Measurements from ENCODE around the gene RAB3B. TPM values are rescaled to one million over a fixed set of nuclear protein-coding genes. Genes with fewer than 3 reads are reported as not detected.

Gene RAB3B
- total RNA-seq, 1 donor from 2014 or later: 0.02 TPM

GRCh38 chr1:51910221-51911000, 80.1 kb downstream of the RAB3B start:
- POLR2A ChIA-PET: no interaction called here
- Mint-ChIP-seq H3K9me3 (peaks cover 3% of the 10 kb centered on the region), H3K4me1 (peaks cover 11% of the 10 kb centered on the region), H3K4me3 (no peak overlapping the region), H3K27me3 (peaks cover 32% of the 10 kb centered on the region), H3K36me3 (ENCODE audit: low read depth) (no peaks in the 10 kb centered on the region), H3K27ac (no peak overlapping the region)
- DNase-seq (no peak), ATAC-seq (ENCODE audit: low read depth) (no peak)
- intact Hi-C loops (cut with micrococcal nuclease): no loop called here
- no peak for TF ChIP-seq CTCF (IDR thresholded peaks at IDR 0.05)
- CTCF ChIA-PET: no interaction called here

- ChIA-PET POLR2A (no interaction called here), CTCF (no interaction called here)
- DNase-seq (no peak), ATAC-seq (ENCODE audit: low read depth) (no peak)
- no peak overlapping the region for H3K27ac Mint-ChIP-seq
- peaks cover 11% of the 10 kb centered on the region for H3K4me1 Mint-ChIP-seq
- intact Hi-C loops (cut with micrococcal nuclease): no loop called here
- H3K27me3 Mint-ChIP-seq: peaks cover 21% of the 10 kb centered on the region
- H3K36me3 Mint-ChIP-seq (ENCODE audit: low read depth): no peaks in the 10 kb centered on the region
- TF ChIP-seq CTCF (IDR thresholded peaks at IDR 0.05): no peak
- H3K9me3 Mint-ChIP-seq: peaks cover 3% of the 10 kb centered on the region
- H3K4me3 Mint-ChIP-seq: no peak overlapping the region
Observed at GRCh38 chr1:51908499-51908898, 82.0 kb downstream of the RAB3B start.

GRCh38 chr1:51907079-51907702, 83.3 kb downstream of the RAB3B start:
- H3K4me3 Mint-ChIP-seq: no peak overlapping the region
- H3K27me3 Mint-ChIP-seq: peaks cover 14% of the 10 kb centered on the region
- CTCF ChIA-PET: interaction anchor here (1.4 kb wide), 1 partner anchor 11 kb away, joined by 4 read pairs; no protein-coding TSS in a partner anchor
- no peaks in the 10 kb centered on the region for H3K36me3 Mint-ChIP-seq (ENCODE audit: low read depth)
- POLR2A ChIA-PET: no interaction called here
- intact Hi-C loops (cut with micrococcal nuclease): no loop called here
- peak overlapping the region; percentile 80 for H3K27ac Mint-ChIP-seq
- ATAC-seq (ENCODE audit: low read depth) (no peak), DNase-seq (no peak)
- no peak for TF ChIP-seq CTCF (IDR thresholded peaks at IDR 0.05)
- H3K4me1 Mint-ChIP-seq: peaks cover 11% of the 10 kb centered on the region
- peaks cover 3% of the 10 kb centered on the region for H3K9me3 Mint-ChIP-seq

GRCh38 chr1:51906306-51907078, 84.0 kb downstream of the RAB3B start:
- Mint-ChIP-seq H3K36me3 (ENCODE audit: low read depth) (no peaks in the 10 kb centered on the region), H3K4me3 (no peak overlapping the region), H3K9me3 (peaks cover 3% of the 10 kb centered on the region), H3K27me3 (peaks cover 12% of the 10 kb centered on the region), H3K27ac (peak overlapping the region; percentile 80), H3K4me1 (peaks cover 11% of the 10 kb centered on the region)
- ATAC-seq (ENCODE audit: low read depth) (no peak), DNase-seq (no peak)
- ChIA-PET CTCF (interaction anchor here (1.4 kb wide), 1 partner anchor 10 kb away, joined by 4 read pairs; no protein-coding TSS in a partner anchor), POLR2A (no interaction called here)
- no peak for TF ChIP-seq CTCF (IDR thresholded peaks at IDR 0.05)
- intact Hi-C loops (cut with micrococcal nuclease): no loop called here

GRCh38 chr1:51902456-51902855, 88.0 kb downstream of the RAB3B start:
- CTCF ChIA-PET: no interaction called here
- DNase-seq (no peak), ATAC-seq (ENCODE audit: low read depth) (no peak)
- POLR2A ChIA-PET: interaction anchor here (0.5 kb wide), 1 partner anchor 18 kb away, joined by 3 read pairs; no protein-coding TSS in a partner anchor
- intact Hi-C loops (cut with micrococcal nuclease): no loop called here
- Mint-ChIP-seq H3K36me3 (ENCODE audit: low read depth) (no peaks in the 10 kb centered on the region), H3K9me3 (peaks cover 3% of the 10 kb centered on the region), H3K4me1 (peaks cover 6% of the 10 kb centered on the region), H3K4me3 (no peak overlapping the region), H3K27ac (no peak overlapping the region), H3K27me3 (peaks cover 22% of the 10 kb centered on the region)
- no peak for TF ChIP-seq CTCF (IDR thresholded peaks at IDR 0.05)
